NCI-H69 (cell line): ENCODE data around the gene CPXM2.
A peak's percentile ranks its signal among the peaks of the same experiment; 100 is the strongest.

Experiments used
- DNase-seq: peaks from one replicate; lab custom pipeline; 2025; lab: John Stamatoyannopoulos, UW

CPXM2 gene

DNA sequence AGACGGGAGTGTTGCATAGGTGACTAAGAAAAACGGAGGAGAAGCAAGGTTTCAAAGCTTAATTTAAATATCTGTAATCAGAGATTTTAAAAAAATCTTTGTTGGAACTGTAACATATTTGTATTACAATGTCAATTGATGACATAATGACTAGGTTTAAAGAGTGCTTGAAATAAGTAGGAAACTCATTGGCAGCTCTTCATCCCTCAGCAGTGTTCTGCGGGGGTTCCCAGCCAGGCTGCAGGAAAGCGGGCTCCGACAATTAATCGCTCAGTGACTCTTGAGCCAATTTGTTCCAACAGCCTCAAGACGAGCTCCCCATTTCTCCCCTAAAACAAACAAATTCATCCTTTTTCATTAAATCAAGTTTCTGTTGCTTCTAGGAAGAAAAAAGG lies 22.6 kb downstream of the CPXM2 start:
- no peak for DNase-seq

DNA sequence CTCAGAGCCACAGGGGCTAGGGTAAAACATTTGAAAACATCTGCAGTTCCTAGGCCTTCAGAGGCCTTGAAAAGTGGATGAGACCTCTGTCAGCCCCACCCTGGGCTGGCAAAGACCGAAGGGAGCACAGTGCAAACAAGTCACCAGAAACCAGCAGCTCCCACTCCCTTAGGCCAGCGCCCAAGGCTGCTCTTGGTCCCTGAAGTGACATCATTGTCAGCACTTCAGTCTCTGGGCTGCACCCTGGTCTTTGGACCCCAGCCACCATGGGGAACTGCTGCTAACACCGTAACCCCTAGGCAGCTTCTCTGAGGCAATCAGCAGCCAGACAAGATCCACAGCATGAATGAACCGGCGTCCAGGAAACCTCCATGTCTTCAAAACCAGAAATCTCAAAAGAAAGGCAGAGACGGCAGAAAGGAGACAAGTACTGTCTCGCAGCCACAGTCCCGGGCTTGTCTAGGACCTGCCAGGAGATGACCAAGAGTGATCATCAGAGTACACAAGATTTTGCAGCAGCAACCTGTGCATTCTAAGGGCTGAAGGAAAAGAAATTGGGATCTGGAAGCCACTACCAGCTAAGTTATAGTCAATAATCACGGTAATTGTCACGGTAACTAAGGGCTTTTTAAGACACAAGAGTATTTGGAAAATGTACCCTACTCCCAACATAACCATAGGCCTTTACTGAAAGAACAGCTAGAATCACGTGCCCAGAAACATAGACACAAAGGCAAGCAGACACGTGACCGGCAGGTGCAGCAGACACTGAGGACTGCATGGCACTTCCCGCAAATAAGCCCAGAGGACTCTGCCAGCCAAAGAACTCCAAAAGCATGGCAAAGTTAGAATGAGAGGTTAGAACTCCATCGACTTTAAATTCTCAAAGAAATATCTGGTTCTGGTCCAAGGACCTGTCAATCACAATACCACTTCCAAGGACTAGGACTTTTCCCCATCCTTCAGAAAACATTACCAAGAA lies 23.3 kb downstream of the CPXM2 start:
- no peak for DNase-seq

DNA sequence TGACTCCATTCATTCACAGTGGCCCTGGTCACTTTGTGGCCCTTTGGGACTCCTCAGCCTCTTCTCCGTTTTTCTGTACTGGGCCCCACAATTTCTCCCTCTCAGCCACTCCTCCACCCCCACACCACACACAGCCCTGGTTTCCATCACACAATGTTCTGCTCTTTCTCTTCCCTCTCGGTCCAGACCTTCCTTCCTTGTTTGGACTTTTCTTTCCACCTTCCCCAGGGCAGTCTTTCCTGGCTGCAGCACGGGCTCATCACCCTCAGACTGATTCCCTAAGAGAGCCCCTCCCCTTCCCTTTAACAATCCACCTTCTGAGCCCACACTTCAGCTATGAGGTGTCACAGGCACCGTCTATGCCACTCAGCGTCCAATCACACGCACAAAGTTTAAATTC lies 25.7 kb downstream of the CPXM2 start:
- DNase-seq = no peak

- DNase-seq = no peak
Measured at GRCh38 chr10:123865350-123865749, 26.3 kb downstream of the CPXM2 start.

DNA sequence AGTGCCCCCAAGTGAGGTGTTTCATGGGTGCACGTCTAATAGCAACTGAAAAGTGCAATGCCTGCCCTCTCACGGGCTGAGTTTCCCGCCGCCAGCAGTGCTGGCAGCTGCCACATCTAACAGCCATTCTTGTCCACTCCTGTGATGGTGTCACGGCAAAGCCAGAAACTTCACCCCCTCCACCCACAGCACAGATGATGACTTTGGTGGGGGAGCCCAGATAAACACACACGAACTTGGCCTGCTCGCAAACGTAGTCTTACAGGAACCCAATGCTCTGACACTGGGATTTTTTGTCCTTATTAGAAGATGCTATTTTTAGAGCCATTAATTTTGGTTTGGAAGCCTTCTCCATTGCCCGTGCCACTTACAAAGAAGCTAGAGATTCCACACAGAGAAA lies 26.7 kb downstream of the CPXM2 start:
- DNase-seq = no peak

GRCh38 chr10:123863721-123864482 lies 27.7 kb downstream of the CPXM2 start:
- DNase-seq = no peak

GRCh38 chr10:123863183-123863575 lies 28.4 kb downstream of the CPXM2 start:
- no peak for DNase-seq

DNA sequence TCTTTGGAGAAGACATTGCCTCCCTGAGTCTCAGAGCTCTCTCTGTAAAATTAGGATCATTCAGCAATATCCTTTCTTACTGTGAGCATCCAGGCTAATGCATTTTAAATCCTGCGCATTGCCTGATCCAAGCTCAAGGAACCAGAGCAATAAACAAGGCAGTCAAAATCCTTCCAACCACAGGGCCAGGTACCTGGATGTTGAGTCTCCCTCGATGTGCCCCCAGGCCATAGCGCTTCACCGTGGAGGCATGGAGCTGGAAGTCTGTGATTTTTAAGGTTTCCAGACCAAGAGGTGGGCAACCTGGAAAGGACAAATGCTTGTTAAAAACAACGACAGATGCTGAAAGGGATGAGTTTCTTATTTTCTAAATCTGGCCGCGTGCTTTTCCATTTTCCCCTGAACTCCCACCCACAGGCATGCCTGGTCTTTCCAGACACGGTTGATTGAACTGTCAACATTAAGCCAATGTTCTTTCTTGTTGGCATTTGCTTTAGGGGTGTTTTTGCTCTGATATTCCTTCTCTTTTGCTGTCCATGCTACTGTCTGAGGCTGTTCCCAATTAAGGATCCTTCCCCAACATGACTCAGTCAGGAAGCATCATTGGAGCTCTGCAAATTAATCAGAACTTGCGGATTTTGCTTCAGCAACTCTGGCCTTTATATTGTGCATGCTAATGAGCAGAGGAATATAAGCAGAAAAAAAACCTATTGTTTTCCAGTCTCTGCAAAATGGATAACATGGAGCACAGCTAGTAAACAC lies 29.0 kb downstream of the CPXM2 start:
- no peak for DNase-seq

GRCh38 chr10:123860856-123861255 lies 30.8 kb downstream of the CPXM2 start:
- no peak for DNase-seq

DNA sequence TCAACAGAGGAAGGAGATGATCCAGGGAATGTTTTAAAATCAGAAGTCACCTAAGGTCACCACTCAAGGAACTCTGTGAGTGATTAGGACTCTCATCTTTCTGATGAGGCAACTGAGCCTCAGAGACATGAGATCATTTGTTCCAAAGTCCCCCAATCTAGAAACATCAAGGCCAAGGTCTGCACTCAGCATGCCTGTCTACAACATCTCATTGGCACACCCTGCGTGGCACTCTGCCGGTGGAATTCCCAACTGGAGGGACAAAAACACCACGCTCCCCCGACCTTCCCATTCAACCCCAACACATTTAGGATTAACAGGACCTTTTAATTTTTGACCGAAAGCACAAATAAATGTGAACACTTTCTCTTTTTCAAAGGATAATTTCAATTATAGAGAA lies 31.4 kb downstream of the CPXM2 start:
- DNase-seq = no peak

GRCh38 chr10:123859653-123860050 lies 32.0 kb downstream of the CPXM2 start:
- no peak for DNase-seq

- no peak for DNase-seq
Measured at GRCh38 chr10:123858907-123859652, 32.5 kb downstream of the CPXM2 start.

DNA sequence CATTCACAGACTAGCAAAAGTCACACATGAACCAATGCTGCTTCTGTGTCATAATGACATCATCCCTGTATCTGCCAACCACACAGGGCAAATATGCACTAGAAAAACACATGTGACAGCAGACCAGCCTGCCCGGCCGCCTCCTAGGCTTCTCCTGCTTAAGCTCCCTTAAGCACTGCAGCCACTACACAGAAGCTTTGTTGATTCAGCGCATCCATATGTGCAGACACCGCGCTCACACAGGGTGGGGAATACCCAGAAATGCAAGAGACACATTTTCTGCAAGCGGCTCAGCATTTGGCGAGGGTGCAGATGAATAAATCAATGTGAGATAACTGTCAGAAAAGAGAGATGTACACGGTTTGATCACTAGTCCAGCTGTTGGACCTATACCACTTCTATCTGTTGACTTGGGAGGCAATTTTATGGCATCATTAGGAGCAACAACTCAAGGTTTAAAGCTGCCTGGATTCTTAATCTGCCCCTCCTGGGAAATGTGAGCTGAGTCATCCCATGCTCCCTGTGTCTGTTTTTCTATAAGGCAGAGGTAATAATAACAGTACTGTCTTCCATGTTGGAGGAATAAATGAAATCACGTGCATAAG lies 33.4 kb downstream of the CPXM2 start:
- no peak for DNase-seq

DNA sequence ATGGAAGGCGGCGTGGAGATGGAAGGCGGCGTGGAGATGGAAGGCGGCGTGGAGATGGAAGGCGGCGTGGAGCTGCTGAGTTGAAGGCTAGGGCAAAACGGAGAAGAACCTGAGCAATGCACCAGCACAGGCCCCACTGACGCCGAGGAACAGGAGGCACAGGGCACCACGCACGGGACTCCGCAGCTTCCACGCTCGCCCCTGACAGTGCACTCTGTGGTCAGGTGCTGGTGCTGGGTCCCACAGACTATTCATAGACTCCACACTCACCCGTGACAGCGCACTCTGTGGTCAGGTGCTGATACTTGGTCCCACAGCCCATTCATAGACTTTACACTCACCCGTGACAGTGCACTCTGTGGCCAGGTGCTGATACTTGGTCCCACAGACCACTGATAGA lies 34.0 kb downstream of the CPXM2 start:
- DNase-seq = no peak

- DNase-seq = no peak
Measured at GRCh38 chr10:123855008-123855684, 36.5 kb downstream of the CPXM2 start.

GRCh38 chr10:123854498-123854897 lies 37.1 kb downstream of the CPXM2 start:
- no peak for DNase-seq

GRCh38 chr10:123854003-123854402 lies 37.6 kb downstream of the CPXM2 start:
- DNase-seq = no peak

- no peak for DNase-seq
Measured at GRCh38 chr10:123852411-123852951, 39.1 kb downstream of the CPXM2 start.

DNA sequence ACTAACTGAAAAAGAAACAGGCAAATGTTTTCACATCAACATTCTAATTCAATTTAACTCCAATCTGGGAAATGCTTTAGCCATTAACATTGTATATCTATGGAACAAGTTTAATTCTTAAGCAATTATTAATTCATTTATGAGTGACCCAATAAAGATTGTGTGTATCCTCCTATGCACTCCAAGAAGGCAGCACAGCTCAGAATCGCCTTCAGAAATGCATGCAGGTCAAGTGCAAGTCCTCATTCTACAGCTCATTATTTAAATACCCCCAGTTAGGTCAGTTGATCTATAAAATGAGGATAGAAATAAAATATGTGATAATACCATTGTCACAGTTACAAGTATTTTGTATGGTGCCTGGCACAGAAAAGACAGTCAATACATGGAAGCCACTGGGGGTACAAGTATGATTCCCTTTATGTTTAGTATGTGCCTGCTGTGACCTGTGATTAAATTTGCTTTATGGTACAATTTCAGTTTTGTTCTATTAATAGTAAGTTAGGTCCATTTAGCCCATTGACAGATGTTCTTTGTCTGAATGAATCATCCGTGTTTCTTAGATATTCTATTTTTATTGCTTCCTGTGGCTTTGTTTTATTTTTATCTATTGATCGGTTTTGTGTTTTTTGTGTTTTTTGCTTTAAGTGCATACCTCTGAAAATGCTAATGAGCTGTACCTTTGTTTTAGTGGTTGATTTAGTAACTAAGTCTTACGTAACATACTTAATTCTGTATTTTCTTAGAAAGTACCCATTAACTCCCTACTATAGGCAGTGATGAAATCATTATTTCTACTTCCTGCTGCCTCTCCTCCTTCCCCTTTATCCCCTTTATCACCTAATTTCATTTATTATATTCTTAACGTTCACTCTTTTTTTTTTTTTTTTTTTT lies 42.8 kb downstream of the CPXM2 start:
- DNase-seq = peak; percentile 6
